Endothelial cell of umbilical vein (primary cell): ENCODE measurements around the gene NPLOC4. TPM values are rescaled to one million over a fixed set of nuclear protein-coding genes. Genes with fewer than 3 reads are reported as not detected.

ENCODE experiments used
- BruUV-seq: library from RNA; stranded (reverse); fragments of 400-500 nt; replicated peaks from 2 replicates; lab custom pipeline; 2021; lab: Mats Ljungman, UMichigan
- CTCF ChIA-PET: fragments of 300-600, 350-600 bp; sonication (Branson Sonifier 250); formaldehyde crosslinking; loops from one replicate; lab custom pipeline; 2021; ENCODE audit warnings: antibody characterized with exemption, inconsistent platforms; lab: Charles Lee
- POLR2A ChIA-PET: fragments of 300-600, 350-600 bp; sonication (Branson Sonifier 250); formaldehyde crosslinking; loops from one replicate; lab custom pipeline; 2021; ENCODE audit warnings: antibody characterized with exemption, inconsistent platforms; lab: Charles Lee
- DNase-seq: peaks from one replicate; pipeline ENCODE4 v3.0.0-alpha.2; 2011; ENCODE audit warnings: low read depth, low spot score
- FAIRE-seq: peaks from 2 replicates; lab custom pipeline; 2011; peaks lifted over from hg19 to GRCh38; lab: Jason Lieb, UNC
- H2AFZ ChIP-seq: 2 replicates; pipeline ENCODE4 v1.6.0; 2012; ENCODE audit warnings: low read depth, low read length, control low read depth, inconsistent platforms
- H3K27ac ChIP-seq: 2 replicates; pipeline ENCODE4 v1.5.1; 2011; ENCODE audit warnings: low read depth, mild to moderate bottlenecking, control low read depth, low read length, moderate library complexity; ENCODE audit not compliant: insufficient read depth
- H3K27me3 ChIP-seq, 2 experiments: 2 replicates each; pipeline versions ENCODE4 v1.6.0 to v1.6.1; 2011; ENCODE audit warnings: low read length in 2 of 2, mixed read lengths in 1 of 2; ENCODE audit not compliant: control insufficient read depth in 2 of 2, insufficient read depth in 2 of 2
- H3K36me3 ChIP-seq, 2 experiments: 2 replicates in 1 of 2; 3 replicates in 1 of 2; pipeline ENCODE4 v1.5.1; 2011; ENCODE audit warnings: low read length in 2 of 2, mild to moderate bottlenecking in 1 of 2, moderate library complexity in 1 of 2; ENCODE audit not compliant: control insufficient read depth in 2 of 2, insufficient read depth in 2 of 2; ENCODE audit errors: extremely low read depth in 1 of 2
- H3K4me1 ChIP-seq: 3 replicates; pipeline ENCODE4 v1.5.1; 2011; ENCODE audit warnings: mild to moderate bottlenecking, low read length; ENCODE audit not compliant: control insufficient read depth, insufficient read depth; ENCODE audit errors: extremely low read depth
- H3K4me2 ChIP-seq: 2 replicates; pipeline ENCODE4 v1.6.1; 2011; ENCODE audit warnings: low read length, control low read depth, mixed read lengths; ENCODE audit not compliant: insufficient read depth
- H3K4me3 ChIP-seq, 3 experiments: fragments of 200-600 bp in 1 of 3; sonication (generic), shearing (Covaris generic) in 1 of 3; replicated peaks in 1 of 3; 2 replicates each; pipeline ENCODE4 v1.5.1; 2011 to 2016; ENCODE audit warnings: control low read depth in 3 of 3, low read length in 3 of 3, mild to moderate bottlenecking in 2 of 3, inconsistent platforms in 1 of 3, low read depth in 1 of 3, moderate library complexity in 1 of 3; ENCODE audit not compliant: insufficient read depth in 1 of 3
- H3K79me2 ChIP-seq: 2 replicates; pipeline ENCODE4 v1.6.0; 2012; ENCODE audit warnings: low read length, inconsistent platforms; ENCODE audit not compliant: control insufficient read depth, insufficient read depth
- H3K9ac ChIP-seq: replicated peaks from 2 replicates; pipeline ENCODE3; 2011; ENCODE audit warnings: low read length, control low read depth; ENCODE audit not compliant: insufficient read depth; ENCODE audit errors: extremely low read depth
- H3K9me1 ChIP-seq: replicated peaks from 3 replicates; pipeline ENCODE4 v1.6.0; 2011; ENCODE audit warnings: mild to moderate bottlenecking, low read length; ENCODE audit not compliant: control insufficient read depth, insufficient read depth; ENCODE audit errors: extremely low read depth
- H3K9me3 ChIP-seq: replicated peaks from 2 replicates; pipeline ENCODE4 v1.5.1; 2012; ENCODE audit warnings: low read length, inconsistent platforms; ENCODE audit not compliant: control insufficient read depth, insufficient read depth
- H4K20me1 ChIP-seq: replicated peaks from 2 replicates; pipeline ENCODE3; 2011; ENCODE audit warnings: mild to moderate bottlenecking, low read length; ENCODE audit not compliant: control insufficient read depth, insufficient read depth; ENCODE audit errors: extremely low read depth
- EZH2 ChIP-seq: IDR thresholded peaks from 2 replicates; pipeline ENCODE4 v1.6.1; 2012; ENCODE audit warnings: borderline replicate concordance, low read depth, mild to moderate bottlenecking, moderate library complexity, low read length, inconsistent platforms; ENCODE audit not compliant: severe bottlenecking
- FOS ChIP-seq: IDR thresholded peaks from 2 replicates; pipeline ENCODE4 v1.6.1; 2011; ENCODE audit warnings: mild to moderate bottlenecking, low read length, moderate library complexity, borderline replicate concordance; ENCODE audit not compliant: insufficient read depth
- GATA2 ChIP-seq: IDR thresholded peaks from 2 replicates; pipeline ENCODE4 v1.7.0; 2011; ENCODE audit warnings: low read depth, mild to moderate bottlenecking, moderate library complexity, mixed read lengths, low read length; ENCODE audit not compliant: insufficient read length, insufficient read depth
- JUN ChIP-seq: IDR thresholded peaks from 2 replicates; pipeline ENCODE4 v1.6.1; 2011; ENCODE audit warnings: borderline replicate concordance, low read depth; ENCODE audit not compliant: insufficient read length, insufficient read depth
- POLR2A ChIP-seq: IDR thresholded peaks from 2 replicates; pipeline ENCODE4 v1.6.1; 2012; ENCODE audit warnings: low read depth, mild to moderate bottlenecking, control low read depth, low read length
- POLR2AphosphoS5 ChIP-seq: IDR thresholded peaks from 2 replicates; pipeline ENCODE4 v1.6.1; 2012; ENCODE audit warnings: low read depth, mild to moderate bottlenecking, control low read depth, low read length, moderate library complexity; ENCODE audit not compliant: insufficient read depth
- dilution Hi-C: fragments of 300-500 bp; cut with MboI; formaldehyde crosslinking; loops from one replicate; pipeline ENCODE4 v1.15.0; 2019; ENCODE audit warnings: low sequenced_read_pairs; ENCODE audit not compliant: extremely low pct_ligation_motif_present
- intact Hi-C: fragments of 100-400 bp; cut with micrococcal nuclease; formaldehyde crosslinking; loops from one replicate; pipeline ENCODE4 v1.10.0; 2022
- polyA plus RNA-seq, 4 experiments: library from polyadenylated mRNA; depleted of rRNA in 3 of 4; stranded (reverse) in 3 of 4; unstranded in 1 of 4; fragments of >200 nt; gene quantifications; 2 replicates each; pipeline versions ENCODE4 v1.2.1 to v1.2.3, GENCODE V29; 2011 to 2012; ENCODE audit warnings: missing spikeins in 1 of 4
- small RNA-seq: library from RNA; depleted of rRNA; stranded (forward); fragments of <200 nt; gene quantifications from one replicate; pipeline ENCODE3, GENCODE V24; 2012; ENCODE audit warnings: low replicate concordance, low read depth; ENCODE audit not compliant: insufficient read depth, insufficient read length
- total RNA-seq: library from RNA; stranded (reverse); gene quantifications from 2 replicates; pipeline ENCODE4 v1.2.3, GENCODE V29; 2021

Gene NPLOC4
- total and polyA plus RNA-seq, 2 donors (not counting 3 experiments of a cell fraction or from before 2014, with no cell fraction given) = 150 to 175 TPM

DNA sequence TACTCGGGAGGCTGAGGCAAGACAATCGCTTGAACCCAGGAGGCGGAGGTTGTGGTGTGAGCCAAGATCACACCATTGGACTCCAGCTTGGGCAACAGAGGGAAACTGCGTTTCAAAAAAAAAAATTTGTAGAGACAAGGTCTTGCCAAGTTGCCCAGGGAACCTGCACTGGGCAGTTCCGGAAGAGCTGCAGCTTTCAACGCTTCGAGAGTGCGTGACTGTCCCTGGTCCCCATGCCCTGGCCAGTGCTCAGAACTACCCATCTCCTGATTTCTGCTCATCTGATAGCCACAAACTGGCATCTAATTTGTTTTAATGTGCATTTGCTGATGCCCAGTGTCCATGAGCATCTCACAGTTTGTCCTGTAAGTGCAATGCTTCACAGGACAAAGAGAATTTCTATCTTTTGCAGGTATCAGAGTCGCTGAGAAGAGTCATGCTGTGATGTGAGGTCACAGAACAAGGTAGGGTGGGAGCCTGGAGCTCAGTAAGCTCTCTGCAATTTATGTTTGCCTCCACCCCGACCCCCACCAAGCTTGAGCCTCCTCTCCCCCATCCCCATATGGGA lies 128.2 kb downstream of the NPLOC4 start:
- dilution Hi-C loops (no loop called here), intact Hi-C loops (no loop called here)
- peak overlapping the region; percentile 83 for H3K4me2 ChIP-seq
- BruUV-seq = no TSS peak
- POLR2A ChIA-PET = interaction anchor here (0.6 to 1.4 kb wide), 4 partner anchors 9 to 114 kb away, joined by 3 to 5 read pairs (median 4); partner anchors contain the start of gene BAHCC1
- H3K27me3 ChIP-seq = no peaks in the 10 kb centered on the region
- no peaks in the 10 kb centered on the region for H3K9me1 ChIP-seq
- H3K79me2 ChIP-seq = peaks cover 36% of the 10 kb centered on the region
- H2AFZ ChIP-seq = no peak overlapping the region
- peak overlapping the region in 2 of 3 experiments; percentile 78 to 93 for H3K4me3 ChIP-seq
- peaks cover 2% of the 10 kb centered on the region for H4K20me1 ChIP-seq
- DNase-seq = peak; percentile 39
- H3K4me1 ChIP-seq = peaks cover 13% of the 10 kb centered on the region
- no peak overlapping the region for H3K9ac ChIP-seq
- TF ChIP-seq JUN = no peak
- TF ChIP-seq EZH2 = no peak
- TF ChIP-seq GATA2 = no peak
- TF ChIP-seq POLR2AphosphoS5 = peak; percentile 27
- TF ChIP-seq POLR2A = peak; percentile 94
- TF ChIP-seq FOS = no peak
- no peaks in the 10 kb centered on the region for H3K9me3 ChIP-seq
- H3K36me3 ChIP-seq = peaks cover 15 to 24% of the 10 kb centered on the region in 2 experiments
- CTCF ChIA-PET = interaction anchor here (0.7 to 1.5 kb wide), 7 partner anchors 10 to 256 kb away, joined by 3 to 8 read pairs (median 3); no protein-coding TSS in a partner anchor
- FAIRE-seq = peak; percentile 73
- H3K27ac ChIP-seq = no peak overlapping the region

Small RNA genes within 50 kb of the gene (small RNA-seq; reads per million reads assigned to genes)
- gene RF00019 = not detected

Other genes starting within 250 kb of the NPLOC4 start
- gene BAHCC1, start 241.7 kb downstream of the NPLOC4 start, total RNA-seq = 10.3 and 11.6 TPM in 2 replicates
- gene BAHCC1, start 241.7 kb downstream of the NPLOC4 start, polyA plus RNA-seq = 4.7 and 7.1 TPM in 2 replicates
- 6,127 and 6,180 TPM in 2 replicates for gene ACTG1, start 124.3 kb downstream of the NPLOC4 start, total RNA-seq
- 7,850 and 10,663 TPM in 2 replicates for gene ACTG1, start 124.3 kb downstream of the NPLOC4 start, polyA plus RNA-seq
- gene FSCN2, start 108.7 kb downstream of the NPLOC4 start, total RNA-seq = 0.58 and 0.71 TPM in 2 replicates
- gene FSCN2, start 108.7 kb downstream of the NPLOC4 start, polyA plus RNA-seq = 0.32 and 0.46 TPM in 2 replicates
- gene FAAP100, start 84.8 kb downstream of the NPLOC4 start, total RNA-seq = 50.2 and 54.3 TPM in 2 replicates
- gene FAAP100, start 84.8 kb downstream of the NPLOC4 start, polyA plus RNA-seq = 35.4 and 40.4 TPM in 2 replicates
- gene TSPAN10, start 84 bp upstream of the NPLOC4 start, total RNA-seq = 0.44 and 0.91 TPM in 2 replicates
- 1.1 TPM in 2 replicates for gene TSPAN10, start 84 bp upstream of the NPLOC4 start, polyA plus RNA-seq
- gene PDE6G, start 19.4 kb upstream of the NPLOC4 start, total RNA-seq = 1.4 and 1.8 TPM in 2 replicates
- gene PDE6G, start 19.4 kb upstream of the NPLOC4 start, polyA plus RNA-seq = 3.7 and 5.1 TPM in 2 replicates
- 18.5 and 20.1 TPM in 2 replicates for gene OXLD1, start 29.5 kb upstream of the NPLOC4 start, total RNA-seq
- 35.2 and 47.6 TPM in 2 replicates for gene OXLD1, start 29.5 kb upstream of the NPLOC4 start, polyA plus RNA-seq
- 32.2 and 32.7 TPM in 2 replicates for gene CCDC137, start 29.6 kb upstream of the NPLOC4 start, total RNA-seq
- gene CCDC137, start 29.6 kb upstream of the NPLOC4 start, polyA plus RNA-seq = 12.9 and 18.1 TPM in 2 replicates
- 40.5 and 41.4 TPM in 2 replicates for gene ARL16, start 46.7 kb upstream of the NPLOC4 start, total RNA-seq
- gene ARL16, start 46.7 kb upstream of the NPLOC4 start, polyA plus RNA-seq = 55.5 and 71.7 TPM in 2 replicates
- gene HGS, start 46.9 kb upstream of the NPLOC4 start, total RNA-seq = 150 and 166 TPM in 2 replicates
- 191 and 229 TPM in 2 replicates for gene HGS, start 46.9 kb upstream of the NPLOC4 start, polyA plus RNA-seq
- gene MRPL12, start 66.3 kb upstream of the NPLOC4 start, total RNA-seq = 89.2 and 91.9 TPM in 2 replicates
- gene MRPL12, start 66.3 kb upstream of the NPLOC4 start, polyA plus RNA-seq = 99.9 and 126 TPM in 2 replicates
- gene SLC25A10, start 75.2 kb upstream of the NPLOC4 start, total RNA-seq = 16.7 and 17.2 TPM in 2 replicates
- 16.7 and 22.4 TPM in 2 replicates for gene SLC25A10, start 75.2 kb upstream of the NPLOC4 start, polyA plus RNA-seq
- gene GCGR, start 167.0 kb upstream of the NPLOC4 start, total RNA-seq = not detected in 2 replicates
- not detected in 2 replicates for gene GCGR, start 167.0 kb upstream of the NPLOC4 start, polyA plus RNA-seq
- 121 and 129 TPM in 2 replicates for gene MCRIP1, start 196.2 kb upstream of the NPLOC4 start, total RNA-seq
- 205 and 281 TPM in 2 replicates for gene MCRIP1, start 196.2 kb upstream of the NPLOC4 start, polyA plus RNA-seq
- gene PPP1R27, start 197.9 kb upstream of the NPLOC4 start, total RNA-seq = not detected in 2 replicates
- not detected in 2 replicates for gene PPP1R27, start 197.9 kb upstream of the NPLOC4 start, polyA plus RNA-seq
- 872 and 988 TPM in 2 replicates for gene P4HB, start 223.4 kb upstream of the NPLOC4 start, total RNA-seq
- 156 and 201 TPM in 2 replicates for gene P4HB, start 223.4 kb upstream of the NPLOC4 start, polyA plus RNA-seq
- gene ARHGDIA, start 234.2 kb upstream of the NPLOC4 start, total RNA-seq = 617 and 645 TPM in 2 replicates
- gene ARHGDIA, start 234.2 kb upstream of the NPLOC4 start, polyA plus RNA-seq = 358 and 487 TPM in 2 replicates